GM20000 (cell line): ENCODE measurements around the gene CCDC28A.

ENCODE experiments used
- DNase-seq: peaks from one replicate; pipeline ENCODE4 v3.0.0; 2012; ENCODE audit warnings: low spot score
- TF ChIP-seq, protein P1 (sequence below): IDR thresholded peaks from 2 replicates; pipeline ENCODE4 v1.5.1; 2012; ENCODE audit warnings: mild to moderate bottlenecking, control low read depth; ENCODE audit errors: extremely low read depth, missing control alignments

CCDC28A gene

DNA sequence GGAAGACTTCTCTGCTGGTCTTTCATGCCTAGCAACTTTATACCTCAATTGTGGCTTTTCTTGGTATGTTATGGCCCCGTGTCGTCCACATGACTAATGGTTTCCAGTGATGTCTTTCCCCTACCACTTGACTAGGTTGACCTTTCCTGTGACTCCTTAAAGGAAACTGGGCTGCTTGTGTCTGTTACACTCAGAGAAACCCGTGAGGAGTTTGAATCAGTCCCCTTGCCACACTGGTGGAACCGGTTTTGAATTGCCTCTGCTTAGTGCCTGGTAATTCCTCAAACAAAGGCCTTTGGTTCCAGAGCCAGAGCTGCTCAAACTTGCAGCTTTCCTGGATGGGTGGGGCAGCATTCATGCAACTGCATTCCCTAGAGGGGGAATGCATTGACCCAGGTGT lies 44.2 kb downstream of the CCDC28A start:
- TF ChIP-seq, protein P1, sequence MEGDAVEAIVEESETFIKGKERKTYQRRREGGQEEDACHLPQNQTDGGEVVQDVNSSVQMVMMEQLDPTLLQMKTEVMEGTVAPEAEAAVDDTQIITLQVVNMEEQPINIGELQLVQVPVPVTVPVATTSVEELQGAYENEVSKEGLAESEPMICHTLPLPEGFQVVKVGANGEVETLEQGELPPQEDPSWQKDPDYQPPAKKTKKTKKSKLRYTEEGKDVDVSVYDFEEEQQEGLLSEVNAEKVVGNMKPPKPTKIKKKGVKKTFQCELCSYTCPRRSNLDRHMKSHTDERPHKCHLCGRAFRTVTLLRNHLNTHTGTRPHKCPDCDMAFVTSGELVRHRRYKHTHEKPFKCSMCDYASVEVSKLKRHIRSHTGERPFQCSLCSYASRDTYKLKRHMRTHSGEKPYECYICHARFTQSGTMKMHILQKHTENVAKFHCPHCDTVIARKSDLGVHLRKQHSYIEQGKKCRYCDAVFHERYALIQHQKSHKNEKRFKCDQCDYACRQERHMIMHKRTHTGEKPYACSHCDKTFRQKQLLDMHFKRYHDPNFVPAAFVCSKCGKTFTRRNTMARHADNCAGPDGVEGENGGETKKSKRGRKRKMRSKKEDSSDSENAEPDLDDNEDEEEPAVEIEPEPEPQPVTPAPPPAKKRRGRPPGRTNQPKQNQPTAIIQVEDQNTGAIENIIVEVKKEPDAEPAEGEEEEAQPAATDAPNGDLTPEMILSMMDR: no peak
- peak; percentile 25 for DNase-seq

DNA sequence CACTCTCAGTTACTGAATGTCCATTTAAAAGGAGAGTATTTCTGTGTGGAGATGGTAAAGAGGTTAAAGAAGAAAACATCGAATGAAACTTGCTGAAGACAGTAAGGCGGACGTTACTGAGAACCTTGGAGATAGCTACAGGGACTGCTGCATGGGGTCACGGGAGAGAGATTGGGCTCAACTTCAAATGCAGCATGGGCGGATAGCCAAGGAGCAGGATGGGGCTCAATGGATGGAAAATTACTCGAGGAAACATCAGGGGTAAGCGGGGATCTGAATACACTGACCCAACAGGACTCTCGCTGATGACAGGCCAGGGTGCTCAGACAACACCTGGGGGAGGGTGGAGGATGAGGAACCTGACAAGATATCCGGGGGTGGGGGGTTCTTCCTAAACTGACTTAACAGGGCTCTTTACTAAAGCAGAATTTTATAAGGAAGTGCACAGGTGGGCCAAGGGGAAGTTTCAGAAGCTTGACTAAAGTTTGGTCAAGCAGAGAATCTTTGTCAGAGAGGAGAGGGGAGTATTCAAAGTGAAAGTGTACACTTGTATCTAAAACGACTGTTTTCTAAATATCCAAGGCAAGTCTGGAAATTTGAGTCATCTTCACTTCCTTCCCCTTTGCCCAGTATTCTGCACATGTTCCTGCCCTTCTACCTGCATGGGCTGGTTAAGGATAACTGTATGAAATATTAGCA lies 45.1 kb downstream of the CCDC28A start:
- peak; percentile 50 for DNase-seq
- TF ChIP-seq, protein P1: no peak

DNA sequence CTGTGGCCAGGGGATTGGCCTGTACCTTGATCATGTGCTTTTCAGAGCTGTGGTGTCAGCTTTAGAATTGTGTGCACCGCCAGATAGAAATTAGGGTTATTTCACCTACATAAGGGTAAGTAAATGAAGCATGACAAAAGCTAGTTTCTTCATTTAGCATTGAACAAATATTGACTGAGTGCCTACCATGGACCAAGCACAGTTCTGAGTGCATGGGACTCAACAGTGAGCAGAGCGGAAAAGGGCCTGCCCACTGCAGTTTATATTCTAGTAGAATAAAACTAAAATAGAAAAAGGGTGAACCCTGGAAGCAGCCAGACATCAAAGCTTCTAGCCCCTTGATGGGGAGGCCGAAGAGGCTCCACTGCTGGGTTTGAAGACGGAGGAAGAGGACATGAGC lies 48.0 kb downstream of the CCDC28A start:
- TF ChIP-seq, protein P1: no peak
- no peak for DNase-seq

DNA sequence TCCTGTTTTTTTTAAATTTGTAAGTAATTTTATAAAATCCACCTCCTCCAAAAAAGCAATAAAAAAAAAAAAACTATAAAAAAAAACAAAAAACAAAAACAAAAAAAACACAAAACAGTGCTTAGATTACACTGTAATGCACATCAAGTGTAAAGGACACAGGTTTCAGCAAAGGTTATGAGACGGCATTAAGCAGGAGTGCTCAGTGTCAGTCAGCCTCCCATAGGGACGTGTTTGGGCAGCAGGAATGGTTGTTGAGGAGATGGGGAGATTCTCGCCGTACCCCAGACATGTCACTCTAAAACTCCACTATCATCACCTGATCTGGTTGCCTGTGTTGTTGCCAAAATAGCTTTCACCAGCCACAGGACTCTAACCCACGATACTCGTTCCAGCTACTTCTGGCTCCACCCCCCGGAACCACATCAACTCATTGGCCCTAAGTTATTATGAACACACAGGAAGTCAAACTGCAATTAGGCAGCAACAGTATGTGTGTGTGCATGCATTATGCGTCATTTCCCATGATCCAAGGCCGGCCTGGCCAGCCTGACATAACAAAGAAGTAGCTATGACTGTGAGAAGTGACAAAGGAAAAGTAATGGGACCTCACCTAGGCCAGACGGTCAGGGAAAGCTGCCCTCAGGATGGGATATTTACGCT lies 51.0 kb downstream of the CCDC28A start:
- no peak for DNase-seq
- TF ChIP-seq, protein P1: no peak

DNA sequence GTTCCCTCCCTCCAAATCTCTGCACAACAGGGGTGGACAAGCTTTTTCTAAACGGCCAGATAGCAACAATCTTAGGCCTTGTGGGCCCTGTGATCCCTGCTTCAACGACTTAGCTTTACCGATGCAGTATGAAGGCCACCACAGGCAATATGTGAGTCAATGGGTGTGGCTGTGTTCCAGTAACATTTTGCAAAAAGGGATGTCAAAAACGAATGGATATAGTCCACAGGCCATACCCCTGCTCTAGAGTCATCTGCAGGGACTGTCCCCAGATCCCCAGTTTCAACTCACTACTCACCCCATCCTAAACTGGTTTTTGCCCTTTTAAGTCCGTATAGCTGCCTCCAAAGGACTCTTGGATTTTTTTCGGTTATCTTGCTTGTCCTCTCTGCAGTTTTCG lies 56.7 kb downstream of the CCDC28A start:
- no peak for DNase-seq
- TF ChIP-seq, protein P1: no peak

DNA sequence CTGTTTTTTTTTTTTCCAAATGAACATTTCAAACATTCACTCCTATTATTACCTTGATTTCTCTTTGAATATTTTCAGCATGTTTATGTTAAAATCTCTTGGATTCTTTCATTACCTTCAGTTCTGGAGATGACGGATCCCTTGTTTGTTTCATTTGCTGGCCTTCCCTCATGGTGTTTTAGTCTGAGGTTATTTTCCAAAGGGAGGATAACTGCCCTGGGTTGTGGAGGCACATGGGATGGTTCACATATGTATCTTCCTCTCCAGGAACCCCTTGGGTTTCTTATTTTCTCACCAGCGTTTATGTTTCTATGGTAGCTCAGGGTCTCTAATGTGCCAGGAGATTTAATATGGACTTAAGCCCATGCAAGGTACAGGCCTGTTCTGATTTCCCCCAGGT lies 58.6 kb downstream of the CCDC28A start:
- no peak for DNase-seq
- TF ChIP-seq, protein P1: no peak

DNA sequence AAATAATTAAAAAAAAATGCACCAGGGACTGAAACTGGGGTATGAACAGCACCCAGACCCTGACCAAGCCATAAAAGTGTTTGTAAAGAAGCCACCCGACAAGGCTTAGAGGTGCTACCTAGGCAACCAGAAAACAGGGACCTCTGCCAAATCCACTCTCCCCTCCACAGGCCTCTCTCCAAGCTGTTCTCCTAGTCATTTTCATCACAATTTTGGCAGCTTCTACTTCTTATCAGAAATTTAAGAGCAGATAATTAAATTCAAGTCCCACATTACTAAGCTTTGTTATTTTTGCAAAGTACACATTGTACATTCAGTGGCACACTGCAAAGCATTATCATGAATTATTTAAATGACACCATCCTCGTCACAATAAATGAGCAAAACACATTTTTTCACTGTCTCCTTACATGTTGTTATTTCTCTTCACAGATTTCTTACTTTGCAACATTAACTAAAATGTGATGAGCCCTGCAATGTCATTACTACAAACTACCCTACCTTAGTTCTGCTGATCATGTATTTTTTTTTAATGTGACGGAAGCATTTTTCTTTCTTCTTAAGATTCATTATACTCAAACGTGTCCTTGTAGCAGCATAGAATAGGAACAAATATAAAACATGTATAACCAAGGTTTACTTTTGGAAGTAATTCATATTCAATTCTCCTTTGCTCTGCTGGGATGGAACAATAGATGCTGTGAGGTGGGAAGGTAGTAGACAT lies 60.4 kb downstream of the CCDC28A start:
- DNase-seq: no peak
- TF ChIP-seq, protein P1: no peak
